OCI-M2 (cell line): ENCODE measurements around the gene KCNN3.
"Not testable (repeated sequence)": the region's sequence is repeated elsewhere in the genome, so short reads cannot be mapped to it uniquely, and the experiment has no call there.

Experiments used
- DNase-seq: peaks from one replicate; lab custom pipeline; 2025; ENCODE audit not compliant: unreplicated experiment; lab: John Stamatoyannopoulos, UW

KCNN3 gene

DNA sequence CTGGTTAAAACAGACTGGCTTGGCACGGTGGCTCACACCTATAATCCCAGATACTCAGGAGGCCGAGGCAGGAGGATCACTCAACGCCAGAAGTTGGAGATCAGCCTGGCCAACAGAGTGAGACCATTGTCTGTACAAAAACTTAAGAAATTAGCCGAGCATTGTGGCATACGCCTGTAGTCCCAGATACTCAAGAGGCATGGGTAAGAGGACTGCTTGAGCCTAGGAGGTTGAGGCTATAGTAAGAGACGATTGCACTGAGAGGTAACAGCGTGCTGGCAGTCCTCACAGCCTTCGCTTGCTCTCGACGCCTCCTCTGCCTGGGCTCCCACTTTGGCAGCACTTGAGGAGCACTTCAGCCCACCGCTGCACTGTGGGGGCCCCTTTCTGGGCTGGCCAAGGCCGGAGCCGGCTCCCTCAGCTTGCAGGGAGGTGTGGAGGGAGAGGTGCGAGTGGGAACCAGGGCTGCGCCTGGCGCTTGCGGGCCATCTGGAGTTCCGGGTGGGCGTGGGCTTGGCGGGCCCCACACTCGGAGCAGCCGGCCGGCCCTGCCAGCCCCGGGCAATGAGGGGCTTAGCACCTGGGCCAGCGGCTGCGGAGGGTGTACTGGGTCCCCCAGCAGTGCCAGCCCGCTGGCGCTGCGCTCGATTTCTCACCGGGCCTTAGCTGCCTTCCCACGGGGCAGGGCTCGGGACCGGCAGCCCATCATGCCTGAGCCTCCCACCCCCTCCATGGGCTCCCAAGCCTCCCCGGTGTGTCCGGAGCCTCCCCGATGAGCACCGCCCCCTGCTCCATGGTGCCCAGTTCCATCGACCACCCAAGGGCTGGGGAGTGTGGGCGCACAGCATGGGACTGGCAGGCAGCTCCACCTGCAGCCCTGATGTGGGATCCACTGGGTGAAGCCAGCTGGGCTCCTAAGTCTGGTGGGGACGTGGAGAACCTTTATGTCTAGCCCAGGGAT, 199.5 kb downstream of the KCNN3 start:
- not testable (repeated sequence) for DNase-seq

- no peak for DNase-seq
Observed at GRCh38 chr1:154669464-154670282, 200.4 kb downstream of the KCNN3 start.

GRCh38 chr1:154666051-154666790, 203.9 kb downstream of the KCNN3 start:
- DNase-seq = no peak

DNA sequence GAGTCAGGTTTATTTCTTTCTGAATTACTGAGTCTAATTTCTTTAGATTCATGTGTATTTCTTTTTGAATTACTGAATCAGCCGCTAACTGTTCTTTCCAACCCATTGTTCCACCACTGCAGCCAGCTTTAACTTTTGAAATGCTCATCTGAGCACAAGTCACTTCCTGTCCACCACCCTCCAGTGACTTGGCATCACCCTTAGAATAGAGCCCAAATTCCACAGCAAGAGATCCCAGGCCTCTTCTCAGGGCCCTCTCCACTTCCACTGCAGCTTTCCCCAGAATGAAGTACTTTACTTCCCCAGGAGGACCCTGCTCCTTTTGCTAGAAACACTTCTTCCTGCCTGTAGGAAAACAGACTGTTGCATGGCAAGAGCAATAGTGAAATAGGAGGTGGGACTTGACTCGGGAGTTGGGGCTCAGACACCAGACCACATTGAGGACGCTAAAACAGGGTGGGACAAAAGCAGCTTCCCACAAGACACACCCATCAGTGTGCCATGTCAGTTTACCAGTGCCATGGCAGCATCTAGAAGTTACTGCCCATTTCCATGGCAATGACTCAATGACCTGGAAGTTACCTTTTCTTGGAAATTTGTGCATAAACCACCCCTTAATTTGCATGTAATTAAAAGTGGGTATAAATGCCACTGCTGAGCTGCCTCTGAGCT, 205.6 kb downstream of the KCNN3 start:
- no peak for DNase-seq

- no peak for DNase-seq
Observed at GRCh38 chr1:154663471-154664060, 206.5 kb downstream of the KCNN3 start.

- no peak for DNase-seq
Observed at GRCh38 chr1:154661110-154661509, 209.0 kb downstream of the KCNN3 start.

DNA sequence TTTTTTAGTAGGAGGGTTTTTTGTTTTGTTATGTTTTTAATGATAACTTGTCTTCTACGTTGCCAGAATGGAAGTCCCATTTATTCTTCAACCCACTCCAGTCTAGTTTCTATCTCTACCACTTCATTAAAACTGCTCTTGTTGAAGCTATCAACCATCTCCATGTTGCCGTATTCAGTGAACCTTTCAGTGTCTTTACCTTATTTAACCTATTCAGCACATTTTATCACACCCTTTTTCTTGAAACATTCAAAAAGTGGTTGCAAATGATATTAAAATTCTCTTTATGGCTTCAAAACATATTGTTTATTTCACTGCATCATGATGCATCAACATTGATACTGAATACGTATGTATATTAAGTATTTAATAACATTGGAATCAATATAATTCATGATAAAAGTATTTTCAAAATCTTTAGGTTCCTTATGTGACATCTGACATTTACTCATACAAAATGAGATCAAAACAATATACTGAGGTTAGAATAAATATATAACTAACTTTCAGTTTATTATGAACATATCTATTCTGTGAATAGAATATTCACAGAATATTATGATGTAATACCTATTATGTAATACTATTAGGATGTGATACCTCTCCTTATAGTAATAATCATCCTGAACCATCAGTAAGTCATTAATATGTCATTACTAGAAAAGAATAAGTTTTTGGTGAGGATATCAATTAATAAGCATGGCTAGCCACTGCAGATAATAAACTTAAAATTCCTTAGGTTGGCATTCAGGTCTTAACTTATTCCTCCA, 210.1 kb downstream of the KCNN3 start:
- no peak for DNase-seq

DNA sequence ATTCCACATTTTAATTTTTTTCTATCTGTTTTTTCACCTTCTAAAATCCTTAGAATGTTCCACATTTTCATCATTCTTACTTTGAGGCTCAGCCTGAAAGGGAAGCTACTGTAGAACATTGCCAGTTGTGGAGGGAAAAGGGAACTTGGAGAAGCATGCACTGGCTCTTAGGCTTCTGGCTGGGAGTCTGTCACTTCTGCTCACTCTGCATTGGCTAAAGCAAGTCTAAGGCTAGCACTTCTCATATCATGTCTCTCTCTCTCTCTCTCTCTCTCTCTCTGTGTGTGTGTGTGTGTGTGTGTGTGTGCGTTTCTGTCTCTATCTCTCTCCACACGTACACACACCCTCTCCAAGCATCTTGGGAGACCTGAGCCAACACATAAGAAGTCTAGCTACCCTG, 212.5 kb downstream of the KCNN3 start:
- no peak for DNase-seq

DNA sequence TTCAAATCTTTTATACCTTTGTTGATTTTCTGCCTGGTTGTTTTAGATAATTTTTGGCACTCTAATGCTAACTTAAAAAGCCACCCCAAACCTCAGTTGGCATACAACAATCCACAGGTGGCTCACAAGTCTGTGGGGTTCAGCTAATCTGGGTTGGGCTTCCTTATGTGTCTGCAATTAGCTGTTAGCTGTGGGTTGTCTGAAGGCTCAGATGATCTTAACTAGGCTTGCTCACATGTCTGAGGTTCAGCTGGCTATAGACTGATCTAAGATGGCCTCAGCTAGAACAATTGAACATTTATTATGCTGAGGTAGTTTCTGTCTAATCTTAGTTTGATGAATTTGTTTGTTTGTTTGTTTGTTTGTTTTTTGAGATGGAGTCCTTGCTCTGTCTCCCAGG, 217.2 kb downstream of the KCNN3 start:
- no peak for DNase-seq
